GM19455 (cell line): Measurements from ENCODE around the gene PHGDH.
"Not testable (repeated sequence)": the region's sequence is repeated elsewhere in the genome, so short reads cannot be mapped to it uniquely, and the experiment has no call there.

Experiments
- ATAC-seq: cut with Tn5 transposase; IDR thresholded peaks from one replicate; pipeline ENCODE4 v1.9.1; 2021; ENCODE audit not compliant: unreplicated experiment

PHGDH gene

DNA sequence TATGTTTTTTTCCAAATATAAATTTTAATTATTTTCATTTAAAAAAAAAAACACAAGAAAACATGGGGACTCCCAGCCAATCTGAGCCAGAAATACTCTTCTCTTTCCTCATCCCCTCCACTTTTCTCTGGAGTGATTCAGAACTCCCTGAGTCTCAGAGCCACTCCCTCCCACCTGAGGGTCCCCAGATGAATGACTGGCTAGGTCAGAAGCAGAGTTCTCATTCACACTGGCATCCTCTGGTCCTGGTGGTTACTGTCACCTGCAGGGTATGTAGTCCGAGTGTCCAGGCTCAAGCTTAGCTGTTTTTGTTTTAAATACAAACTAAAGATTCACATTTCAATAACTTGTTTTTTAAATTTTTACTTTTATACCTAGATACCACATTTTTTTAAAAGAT is 50.7 kb downstream of the PHGDH start:
- ATAC-seq, result no peak

DNA sequence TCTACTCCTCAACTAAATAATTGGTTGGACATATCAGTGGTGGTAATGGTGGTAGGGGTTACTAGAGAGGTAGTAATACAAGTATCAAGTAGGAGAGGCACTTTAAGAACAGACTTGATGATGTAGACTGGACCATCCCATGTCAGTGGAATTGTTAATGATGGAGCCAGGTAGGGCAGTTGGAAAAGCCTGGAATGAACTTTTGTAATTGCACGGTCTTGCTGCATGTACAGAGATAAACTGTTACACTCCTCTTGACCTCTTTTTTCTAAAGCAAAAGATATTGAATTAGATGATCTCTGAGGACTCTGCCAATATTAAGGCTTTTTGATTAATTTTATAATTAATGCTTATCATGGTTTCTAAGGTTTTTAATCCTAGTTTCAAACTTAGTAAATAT is 51.2 kb downstream of the PHGDH start:
- ATAC-seq, result no peak

DNA sequence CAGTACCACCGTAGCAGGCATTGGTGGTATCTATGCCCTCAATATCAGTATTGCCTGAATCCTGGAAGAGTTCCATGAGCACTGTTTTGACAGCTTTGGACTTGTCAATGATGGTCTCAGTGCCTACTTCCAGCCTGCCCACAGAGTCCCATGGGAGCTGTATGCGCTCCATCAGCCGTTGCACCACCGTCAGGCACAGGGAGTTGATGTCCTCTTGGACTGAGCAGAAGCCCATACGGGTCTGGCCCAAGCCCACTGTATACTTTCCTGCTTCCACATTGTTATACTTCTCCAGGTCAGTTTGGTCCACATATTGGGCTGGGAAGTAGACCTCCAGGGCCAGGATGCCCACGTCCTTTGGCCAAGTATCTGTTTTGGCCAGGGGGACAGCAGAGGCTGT is 52.5 kb downstream of the PHGDH start:
- ATAC-seq, result no peak

DNA sequence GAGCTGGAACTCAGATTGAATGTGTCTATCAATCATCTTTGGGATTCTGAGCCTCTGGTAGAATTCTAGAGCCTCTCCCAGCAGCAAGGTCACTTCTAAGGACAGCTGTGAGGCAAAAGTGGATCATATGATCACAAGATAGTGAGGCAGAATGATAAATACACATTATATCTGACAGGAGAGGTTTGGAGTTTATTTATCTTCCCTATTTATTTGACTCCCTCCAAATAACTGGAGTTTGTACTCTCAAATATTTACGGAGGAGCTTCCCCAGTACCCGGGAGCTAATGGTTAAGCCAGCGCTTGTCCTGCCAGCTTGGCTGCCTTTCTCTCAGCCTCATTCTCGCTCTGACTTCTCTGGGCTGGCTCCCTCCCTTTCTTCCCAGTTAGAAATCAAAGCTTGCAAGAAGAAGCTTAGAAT is 54.6 kb downstream of the PHGDH start:
- ATAC-seq, result no peak

DNA sequence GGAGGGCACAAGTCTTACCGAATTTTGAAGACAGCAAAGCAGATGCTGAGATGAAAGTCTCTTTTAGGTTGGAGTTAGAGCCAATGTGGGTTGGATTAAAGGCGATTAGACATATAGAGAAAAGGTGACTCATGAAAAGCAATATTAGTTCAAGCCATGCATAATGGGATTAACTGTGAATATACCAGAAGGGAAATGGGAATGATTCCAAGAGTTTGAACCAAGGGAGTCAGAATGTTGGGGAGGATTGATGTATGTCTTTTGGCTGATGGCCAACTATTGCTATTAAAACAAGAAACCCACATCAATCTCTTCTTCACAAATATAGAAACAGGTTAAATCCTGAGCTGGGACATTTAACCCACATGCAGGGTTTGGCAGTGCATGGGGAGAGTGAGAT is 55.8 kb downstream of the PHGDH start:
- no peak for ATAC-seq

DNA sequence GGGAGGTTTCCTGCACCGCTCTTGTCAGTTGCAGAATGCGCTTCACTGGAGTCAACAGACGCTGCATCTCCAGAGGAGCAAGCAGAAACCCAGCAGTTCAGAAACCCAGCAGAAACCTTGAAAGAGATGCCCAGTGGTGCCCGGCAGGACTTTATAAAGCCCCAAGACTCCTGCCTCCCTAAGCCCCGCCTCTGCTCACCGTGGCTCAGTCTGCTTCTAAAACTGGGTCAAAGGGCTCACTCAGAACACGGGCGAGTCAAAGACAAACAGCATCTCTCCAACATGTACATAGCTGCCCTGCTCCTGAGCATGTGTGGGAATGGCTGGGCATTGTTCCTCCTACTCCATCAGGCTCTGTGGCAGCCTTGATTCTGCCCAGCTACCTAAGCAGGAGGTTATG is 57.0 kb downstream of the PHGDH start, which contains the start of gene HMGCS2:
Gene HMGCS2 (minus strand): TSS at position 128 of the 400 bp plus-strand sequence. CDS start 61 bp downstream, at position 67.
- no peak for ATAC-seq

DNA sequence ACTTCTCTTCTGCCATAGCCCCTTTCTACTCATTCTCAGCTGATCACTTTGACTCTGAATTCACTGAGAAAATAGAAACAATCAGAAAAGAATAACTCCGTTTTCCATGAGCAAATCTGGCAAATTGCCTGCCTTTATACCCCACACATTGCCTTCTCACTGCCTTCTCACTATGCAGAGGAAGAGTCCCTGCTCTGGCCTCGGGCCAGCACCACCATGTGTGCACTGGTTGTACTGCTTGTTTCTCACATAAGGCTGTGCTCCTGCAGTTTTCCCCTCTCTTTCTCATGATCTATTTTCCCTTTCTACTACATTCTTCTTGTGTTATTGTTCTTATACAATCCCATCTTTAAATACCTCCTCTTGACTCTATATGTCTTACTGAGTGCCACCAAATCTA is 59.3 kb downstream of the PHGDH start:
- no peak for ATAC-seq

DNA sequence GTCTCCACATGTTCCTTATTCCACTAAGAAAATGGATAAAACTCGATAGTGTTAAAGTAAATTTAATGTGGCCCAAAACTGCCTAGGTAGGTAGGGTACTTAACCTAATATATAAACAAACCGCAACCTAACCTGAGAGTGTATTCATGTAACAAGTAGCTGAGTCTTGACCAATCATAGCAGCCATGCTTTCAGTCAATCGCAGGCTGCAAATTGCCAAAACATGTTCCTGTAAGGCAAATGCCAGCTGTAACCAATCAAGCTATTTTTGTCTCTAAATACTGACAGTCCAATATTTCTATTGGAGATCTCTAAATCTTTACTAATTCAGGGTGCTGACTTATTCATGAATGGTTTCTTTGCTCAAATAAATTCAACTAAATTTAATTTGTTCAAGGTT is 60.0 kb downstream of the PHGDH start:
- no peak for ATAC-seq

DNA sequence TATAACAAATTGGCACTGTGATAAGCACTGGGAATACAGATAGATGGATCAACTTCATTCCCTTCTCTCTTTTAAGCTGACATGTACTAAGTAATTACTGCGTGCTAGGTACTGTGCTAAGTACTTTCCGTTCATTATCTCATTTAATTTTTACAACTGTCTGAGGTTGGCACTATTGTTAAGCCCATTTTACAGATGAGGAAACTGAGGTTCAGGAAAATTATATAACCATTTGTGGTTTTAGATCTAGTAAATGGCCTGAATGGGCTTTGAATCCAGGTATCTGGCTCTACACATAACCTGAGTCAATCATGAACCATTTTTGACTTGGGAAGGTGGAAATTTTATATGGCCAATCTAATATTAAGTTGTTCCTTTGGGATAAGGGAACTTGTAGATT is 60.6 kb downstream of the PHGDH start:
- ATAC-seq, result no peak

DNA sequence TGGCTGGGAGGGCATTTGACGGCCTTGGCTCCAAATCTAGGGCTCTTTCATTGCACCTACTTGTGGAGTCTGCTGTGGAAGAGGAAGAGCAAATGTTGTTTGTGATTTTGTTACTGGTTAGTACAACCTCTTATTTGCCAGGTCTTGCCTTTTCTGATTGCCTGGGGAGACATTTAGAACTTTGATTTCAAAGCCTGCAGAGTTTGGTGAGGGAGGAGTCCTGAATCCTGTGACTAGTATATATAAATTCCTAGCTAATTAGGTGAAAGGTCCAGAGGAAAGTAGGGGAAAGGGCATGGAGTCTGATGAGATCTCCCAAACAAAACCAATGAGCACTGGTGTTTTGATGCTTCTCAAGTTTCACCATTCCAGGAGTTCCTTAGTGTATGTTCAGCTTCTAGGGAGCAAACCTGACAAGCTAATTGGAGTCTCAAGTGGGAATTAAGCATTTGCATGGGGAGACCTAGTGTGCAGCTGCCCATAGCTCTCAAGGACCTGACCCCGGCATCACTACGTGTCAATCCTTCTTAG is 62.0 kb downstream of the PHGDH start:
- no peak for ATAC-seq

DNA sequence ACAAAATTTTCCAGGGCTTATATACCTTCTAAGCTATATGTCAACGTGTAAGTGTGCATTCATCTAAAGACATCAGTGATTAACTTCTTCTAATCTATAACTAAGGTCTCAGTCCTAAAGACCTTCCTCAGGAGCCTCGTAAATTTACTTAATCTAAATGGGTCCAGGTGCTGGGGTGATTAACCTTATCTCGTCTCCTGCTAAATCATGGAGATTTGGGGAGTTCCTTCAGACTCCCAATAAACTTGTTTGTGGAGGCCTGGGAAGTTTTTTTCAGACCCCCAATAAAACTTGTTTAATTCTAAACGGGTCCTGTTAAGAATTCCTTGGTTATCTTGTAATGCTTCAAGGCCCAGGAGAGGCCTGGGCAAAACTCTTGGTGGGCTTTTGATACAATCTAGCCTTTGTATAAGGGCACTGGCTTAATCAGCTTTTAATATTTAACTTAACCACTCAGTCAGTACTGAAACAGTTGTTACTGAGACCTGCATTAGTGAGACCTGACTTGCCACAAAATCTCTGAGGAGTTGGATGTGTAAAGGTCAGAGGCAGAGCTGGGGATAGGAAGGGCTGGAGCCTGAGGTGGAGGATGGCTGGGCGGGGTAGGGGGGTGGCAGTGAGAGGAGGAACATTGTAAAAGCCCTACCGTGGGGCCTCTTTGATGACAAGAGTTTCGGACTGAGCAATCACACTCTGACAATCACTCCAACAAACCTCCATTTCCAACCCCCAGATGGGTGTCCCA is 63.2 kb downstream of the PHGDH start:
- no peak for ATAC-seq

DNA sequence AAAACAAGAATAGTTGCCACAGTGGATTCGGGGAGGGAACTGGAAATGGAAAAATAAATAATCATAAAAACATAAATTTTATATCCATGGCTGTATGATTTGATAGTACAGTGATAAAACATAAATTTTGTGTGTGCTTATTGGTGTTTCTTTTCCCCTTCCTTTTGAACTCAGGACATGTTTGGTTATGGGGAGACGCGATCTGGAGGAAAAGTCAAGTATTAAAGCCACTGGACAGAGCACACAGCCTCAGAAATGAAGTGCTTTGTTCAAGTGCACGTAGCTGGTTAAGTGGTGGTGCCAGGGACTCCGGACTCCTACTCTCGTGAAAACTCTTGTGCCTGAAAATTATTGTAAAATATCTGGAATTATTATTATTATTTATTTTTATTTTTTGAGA is 66.6 kb downstream of the PHGDH start:
- no peak for ATAC-seq

DNA sequence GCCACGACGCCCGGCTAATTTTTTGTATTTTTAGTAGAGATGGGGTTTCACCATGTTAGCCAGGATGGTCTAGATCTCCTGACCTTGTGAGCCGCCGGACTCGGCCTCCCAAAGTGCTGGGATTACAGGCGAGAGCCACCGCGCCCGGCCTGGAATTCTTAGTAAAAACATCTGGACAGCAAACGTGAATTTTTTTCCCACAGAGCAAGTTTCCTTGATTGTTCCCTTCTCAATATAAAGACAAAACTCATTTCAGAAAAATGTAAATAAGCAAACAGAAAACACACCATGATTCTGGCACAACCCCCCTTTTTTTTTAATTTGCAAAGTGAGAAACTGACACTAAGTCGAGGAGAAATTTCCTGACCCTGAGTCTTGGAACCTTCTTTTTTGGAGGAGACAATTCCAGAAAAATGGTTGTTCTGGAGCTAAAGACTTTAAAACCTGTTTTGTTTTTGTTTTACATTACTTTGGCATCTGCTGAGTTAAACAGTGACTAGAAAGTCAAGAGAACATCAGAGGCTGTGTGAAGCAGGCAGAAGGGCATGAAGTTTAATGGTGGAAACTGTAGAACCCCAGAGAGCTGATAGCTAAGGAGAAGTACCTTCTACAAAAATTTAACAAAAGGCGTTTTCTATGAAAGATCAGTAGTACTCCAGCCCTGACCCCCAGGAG is 67.3 kb downstream of the PHGDH start:
- ATAC-seq, result no peak

DNA sequence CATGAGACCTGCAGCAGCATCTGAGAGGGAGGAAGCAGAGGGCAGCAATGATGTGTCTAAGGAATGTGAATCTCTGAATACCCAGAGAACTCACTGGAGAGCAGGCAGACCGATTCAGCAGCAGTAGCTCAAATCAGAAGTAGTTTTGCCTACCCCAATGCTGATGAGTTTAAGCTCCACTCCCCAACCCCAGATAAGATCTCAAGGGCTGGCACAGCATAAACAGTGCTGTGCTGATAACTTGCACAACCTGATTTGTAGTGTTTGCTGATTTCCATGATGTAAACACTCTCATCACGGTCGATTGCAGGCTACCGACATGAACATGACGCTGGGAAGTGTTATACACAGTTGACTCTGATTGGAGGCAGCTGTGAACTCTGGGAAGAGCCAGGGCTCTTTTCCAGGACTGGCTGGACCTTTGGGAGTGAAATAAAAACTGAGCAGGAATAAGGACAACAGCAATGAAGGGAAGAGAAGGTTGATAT is 68.2 kb downstream of the PHGDH start:
- no peak for ATAC-seq

DNA sequence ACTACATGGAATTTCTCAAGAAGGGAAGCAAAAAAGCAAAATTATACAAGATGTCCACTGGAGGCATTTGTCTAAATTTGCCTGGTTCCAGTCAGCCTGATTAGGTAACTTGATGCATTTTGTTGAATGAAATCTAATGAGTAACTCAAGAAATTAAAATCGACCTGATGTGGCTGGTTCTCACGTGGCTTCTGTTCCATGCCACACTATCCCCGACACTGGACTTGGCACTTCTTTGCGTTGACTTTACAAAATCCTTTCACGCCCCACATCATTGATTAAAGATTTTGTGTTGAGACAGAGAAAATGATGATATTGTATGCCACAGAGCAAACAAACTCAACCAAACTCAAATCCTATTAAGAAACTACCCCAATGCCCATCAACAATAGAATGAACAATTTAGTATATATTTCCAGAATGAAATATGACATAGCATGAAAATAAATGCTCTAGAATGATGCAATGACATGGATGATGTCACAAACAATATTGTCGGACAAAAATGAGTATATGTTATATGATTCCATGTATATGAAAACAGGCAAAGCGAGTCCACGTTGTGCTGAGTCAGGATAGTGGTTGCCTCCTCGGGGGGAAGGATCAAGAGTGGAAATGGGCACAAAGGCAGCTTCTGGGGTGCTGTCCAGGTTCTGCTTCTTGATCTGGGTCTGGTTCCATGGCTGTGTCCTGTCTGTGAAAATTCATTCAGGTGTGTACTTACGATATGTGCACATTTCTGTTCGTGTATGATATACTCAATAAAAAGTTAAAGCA is 69.9 kb downstream of the PHGDH start:
- no peak for ATAC-seq

DNA sequence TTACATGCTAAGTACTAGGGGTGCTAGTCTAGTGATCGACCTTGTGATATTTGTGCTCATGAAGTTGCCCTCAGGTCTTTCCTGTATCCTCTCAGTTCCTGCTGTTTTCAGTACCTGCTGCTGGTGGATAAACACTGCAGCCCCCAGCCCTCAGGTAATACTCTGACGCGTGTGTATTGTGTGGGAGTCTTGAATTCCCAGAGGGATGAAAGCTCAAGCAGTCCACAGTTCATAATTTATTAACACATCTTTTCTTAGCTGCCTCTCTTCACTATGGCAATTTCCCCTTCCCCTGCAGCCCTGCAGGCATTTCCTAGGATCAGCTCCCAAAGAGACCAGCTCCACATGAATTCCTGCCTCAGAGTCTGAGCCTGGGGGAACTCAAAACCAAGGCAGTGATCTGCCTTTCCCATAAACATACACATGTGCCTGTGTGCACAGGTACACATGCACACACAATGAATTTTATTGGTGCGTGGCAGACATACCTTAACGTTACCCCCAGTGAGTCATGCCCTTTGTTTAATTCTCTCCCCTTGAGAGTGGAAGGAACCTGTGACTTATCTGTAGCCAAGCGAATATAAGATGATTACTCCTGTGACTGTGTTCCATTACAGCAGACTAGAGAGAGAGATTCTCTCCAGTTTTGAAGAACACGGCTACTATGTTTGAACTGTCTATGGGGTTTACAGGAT is 71.0 kb downstream of the PHGDH start:
- ATAC-seq, result no peak

DNA sequence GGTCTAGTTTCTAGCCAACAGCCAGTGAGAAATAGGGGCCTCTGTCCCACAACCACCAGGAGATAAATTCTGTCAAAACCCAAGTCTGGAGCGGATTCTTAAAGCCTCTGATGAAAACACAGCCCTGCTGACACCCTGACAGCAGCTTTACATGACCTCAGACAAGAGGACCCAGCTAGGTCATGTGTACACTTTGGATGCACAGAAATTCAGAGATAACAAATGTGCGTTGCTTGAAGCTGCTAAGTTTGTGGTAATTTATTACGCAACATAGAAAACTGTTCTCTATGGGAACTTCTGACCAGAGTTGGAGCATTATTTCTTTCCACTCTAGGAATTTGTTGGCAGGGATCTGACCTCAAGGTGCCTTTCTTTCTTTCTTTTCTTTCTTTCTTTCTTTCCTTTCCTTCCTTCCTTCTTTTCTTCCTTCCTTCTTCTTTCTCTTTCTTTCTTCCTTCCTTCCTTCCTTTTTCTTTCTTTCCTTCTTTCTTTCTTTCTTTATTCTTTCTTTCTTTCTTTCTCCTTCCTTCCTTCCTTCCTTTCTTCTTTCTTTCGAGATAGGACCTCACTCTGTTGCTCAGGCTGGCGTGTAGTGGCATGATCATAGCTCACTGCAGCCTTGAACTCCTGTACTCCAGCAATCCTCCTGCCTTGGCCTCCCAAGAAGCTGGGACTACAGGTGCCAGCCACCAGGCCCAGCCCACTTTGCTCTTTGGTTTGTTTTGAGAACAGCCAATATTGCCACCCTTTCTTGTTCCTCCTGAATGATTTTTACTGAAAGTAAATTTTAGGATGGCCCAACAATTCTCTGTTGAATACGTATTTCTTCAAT is 71.8 kb downstream of the PHGDH start:
- no peak for ATAC-seq

DNA sequence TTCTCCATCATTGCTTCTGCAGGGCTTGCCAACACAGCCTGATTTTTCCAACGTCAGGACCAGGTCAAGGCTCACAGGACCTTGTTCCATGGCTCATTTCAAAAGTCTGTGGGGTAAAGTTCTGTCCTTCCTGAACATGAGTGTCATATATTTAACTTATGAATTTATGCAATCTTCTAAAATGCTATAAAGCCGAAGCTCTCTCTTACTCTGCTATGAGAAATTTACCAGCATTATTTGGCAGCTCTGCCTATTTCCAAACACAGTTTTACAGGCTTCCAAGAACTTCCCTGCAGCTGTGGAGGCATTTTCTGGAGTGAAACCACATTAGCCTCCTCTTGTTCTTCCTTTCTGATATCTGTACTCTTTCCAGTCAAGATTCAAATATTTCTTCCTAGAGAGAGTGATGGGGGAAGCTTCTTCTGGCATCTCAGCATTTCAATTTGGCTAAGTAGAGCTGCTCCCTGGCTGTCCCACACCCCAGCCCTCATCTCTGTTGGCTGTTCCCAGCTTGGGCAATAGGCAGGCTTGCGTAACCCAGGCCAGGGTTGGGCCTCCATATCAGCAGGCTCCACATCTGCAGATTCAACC is 72.6 kb downstream of the PHGDH start:
- no peak for ATAC-seq

DNA sequence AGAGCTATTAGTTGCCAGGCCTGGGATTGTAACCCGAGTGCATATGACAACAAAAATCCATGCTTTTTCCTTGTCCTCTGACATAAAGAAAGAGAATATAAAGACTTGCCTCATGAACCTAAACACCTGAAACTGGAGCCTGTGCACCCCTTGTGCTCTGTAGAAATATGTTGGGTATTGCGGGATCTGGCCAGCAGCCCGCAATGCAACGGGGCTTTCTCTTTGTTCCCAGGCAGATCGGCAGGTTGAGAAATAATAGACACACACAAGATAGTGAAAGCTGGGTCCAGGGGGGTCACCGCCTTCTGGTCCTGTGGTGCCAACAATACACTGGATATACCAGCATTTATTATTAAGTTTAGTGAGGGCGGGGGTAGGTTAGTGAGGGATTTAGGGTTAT is 74.3 kb downstream of the PHGDH start:
- not testable (repeated sequence) for ATAC-seq
